ENCODE measurements around the gene RFX4.

- TF ChIP-seq POLR2AphosphoS5 (IDR thresholded peaks at IDR 0.05; ENCODE audit: low read depth, low read length) (no peak), REST (IDR thresholded peaks at IDR 0.05; ENCODE audit: insufficient read depth in 1 of 2, low read depth in 2 of 2, low read length in 1 of 2) (no peak), CTCF (IDR thresholded peaks at IDR 0.05) (no peak), SIN3A (IDR thresholded peaks at IDR 0.05; ENCODE audit: borderline replicate concordance, insufficient read depth, low read depth, low read length) (no peak)
Observed at GRCh38 chr12:106732890-106733289, 150.1 kb downstream of the RFX4 start.

Measured in Panc1 (cell line).